Measurements from ENCODE around the gene GPR161. TPM values are rescaled to one million over a fixed set of nuclear protein-coding genes. Genes with fewer than 3 reads are reported as not detected.

GPR161 gene
- polyA plus RNA-seq, 2 of the 4 experiments (the other 2 are of a cell fraction) = 7.8 to 9.4 TPM

DNA sequence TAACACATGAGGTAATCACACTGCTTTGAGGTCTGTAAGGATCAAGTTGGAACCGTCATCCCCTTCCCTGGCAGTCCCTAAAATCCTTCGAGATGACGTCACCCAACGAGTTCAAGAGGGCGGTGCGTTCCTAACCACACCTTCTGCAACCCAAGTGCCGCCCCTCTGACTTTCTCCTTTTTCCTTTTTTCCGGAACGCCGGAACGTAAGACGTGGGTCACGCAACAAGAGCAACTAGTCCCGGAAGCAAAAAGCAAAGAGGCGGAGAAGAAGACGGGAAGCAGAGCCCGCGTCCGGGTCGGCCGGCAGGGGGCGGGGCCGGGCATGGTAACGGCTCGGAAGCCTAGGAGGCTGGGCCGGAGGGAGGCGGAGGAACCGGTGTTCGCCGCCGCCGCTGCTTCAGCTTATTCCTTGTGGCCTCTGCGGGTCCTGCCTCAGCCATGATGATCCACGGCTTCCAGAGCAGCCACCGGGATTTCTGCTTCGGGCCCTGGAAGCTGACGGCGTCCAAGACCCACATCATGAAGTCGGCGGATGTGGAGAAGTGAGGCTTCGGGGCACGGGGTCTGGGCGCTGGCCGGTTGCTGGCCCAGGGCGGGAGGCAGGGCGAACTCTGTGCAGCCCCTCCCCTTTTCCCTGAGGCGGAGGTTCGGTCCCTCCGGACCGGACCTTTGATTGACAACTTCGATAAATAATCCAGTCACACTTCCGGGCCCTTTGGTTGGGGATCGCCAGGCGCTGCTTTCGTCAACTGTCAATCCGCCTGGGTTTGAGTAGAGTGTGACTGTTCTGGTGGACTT lies 42.1 kb upstream of the GPR161 start, which contains the start of gene TIPRL (continued):
- TF ChIP-seq, protein P1, sequence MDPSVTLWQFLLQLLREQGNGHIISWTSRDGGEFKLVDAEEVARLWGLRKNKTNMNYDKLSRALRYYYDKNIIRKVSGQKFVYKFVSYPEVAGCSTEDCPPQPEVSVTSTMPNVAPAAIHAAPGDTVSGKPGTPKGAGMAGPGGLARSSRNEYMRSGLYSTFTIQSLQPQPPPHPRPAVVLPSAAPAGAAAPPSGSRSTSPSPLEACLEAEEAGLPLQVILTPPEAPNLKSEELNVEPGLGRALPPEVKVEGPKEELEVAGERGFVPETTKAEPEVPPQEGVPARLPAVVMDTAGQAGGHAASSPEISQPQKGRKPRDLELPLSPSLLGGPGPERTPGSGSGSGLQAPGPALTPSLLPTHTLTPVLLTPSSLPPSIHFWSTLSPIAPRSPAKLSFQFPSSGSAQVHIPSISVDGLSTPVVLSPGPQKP (IDR thresholded peaks at IDR 0.05; ENCODE audit: low read depth, low read length) = no peak
- no peak for TF ChIP-seq HDAC2 (IDR thresholded peaks at IDR 0.05)
- TF ChIP-seq EP300 (IDR thresholded peaks at IDR 0.05) = peak in 1 of 2 experiments; percentile 21; a peak in 1 of 5 replicates
- no peak for TF ChIP-seq NFE2L2 (conservative IDR thresholded peaks at IDR 0.05; ENCODE audit: low read length)
- TF ChIP-seq KDM1A (IDR thresholded peaks at IDR 0.05; ENCODE audit: low read depth) = no peak
- TF ChIP-seq HOXB5 (CRISPR knock-in tag; IDR thresholded peaks at IDR 0.05) = no peak
- TF ChIP-seq KDM5A (IDR thresholded peaks at IDR 0.05) = no peak
- peak; percentile 79; the same call in 1 of the 2 replicates for TF ChIP-seq PHF8 (IDR thresholded peaks at IDR 0.05; ENCODE audit: borderline replicate concordance, low read depth)
- no peak for TF ChIP-seq CBX2 (IDR thresholded peaks at IDR 0.05; ENCODE audit: borderline replicate concordance, low read depth)
- TF ChIP-seq POLR2A (IDR thresholded peaks at IDR 0.05; ENCODE audit: low read length) = peak; percentile 72

DNA sequence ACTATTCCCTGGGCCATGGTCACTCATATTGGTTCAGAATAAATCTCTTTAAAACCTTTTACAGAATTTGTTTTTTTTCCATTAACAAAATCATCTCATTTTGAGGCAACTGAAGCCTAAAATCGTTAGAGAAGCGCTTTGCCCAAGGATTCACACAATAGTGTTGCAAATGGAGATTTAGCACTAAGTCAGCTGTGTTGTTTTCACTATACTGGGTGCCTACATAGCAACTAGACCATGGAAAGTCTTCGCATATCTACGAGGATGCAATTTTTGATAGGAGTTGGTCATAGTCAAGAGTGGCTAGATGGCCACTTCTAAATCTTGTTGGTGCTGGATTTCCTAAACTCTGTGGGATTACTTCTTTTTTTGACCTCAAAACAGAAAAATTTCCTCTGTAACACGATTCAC lies 41.5 kb upstream of the GPR161 start:
- WGBS (ENCODE audit: missing lambda C conversion rate) = 43% methylated on average over 5 of the region's 5 CpGs

More for the DNA sequence above, 41.5 kb upstream of the GPR161 start:
- FAIRE-seq (no peak), ATAC-seq (no peak; a peak in 1 of 6 replicates), DNase-seq (ENCODE audit: low read depth in 1 of 2, low spot score in 1 of 2) (no peak)
- Histone ChIP-seq H3K4me1 (peaks cover 16% of the 10 kb centered on the region), H3K27ac (peak overlapping the region; percentile 59 to 95), H3K4me3 (peak overlapping the region; percentile 72), H3K9me3 (no peaks in the 10 kb centered on the region), H3K4me2 (peak overlapping the region; percentile 68)
- TF ChIP-seq, protein P2, sequence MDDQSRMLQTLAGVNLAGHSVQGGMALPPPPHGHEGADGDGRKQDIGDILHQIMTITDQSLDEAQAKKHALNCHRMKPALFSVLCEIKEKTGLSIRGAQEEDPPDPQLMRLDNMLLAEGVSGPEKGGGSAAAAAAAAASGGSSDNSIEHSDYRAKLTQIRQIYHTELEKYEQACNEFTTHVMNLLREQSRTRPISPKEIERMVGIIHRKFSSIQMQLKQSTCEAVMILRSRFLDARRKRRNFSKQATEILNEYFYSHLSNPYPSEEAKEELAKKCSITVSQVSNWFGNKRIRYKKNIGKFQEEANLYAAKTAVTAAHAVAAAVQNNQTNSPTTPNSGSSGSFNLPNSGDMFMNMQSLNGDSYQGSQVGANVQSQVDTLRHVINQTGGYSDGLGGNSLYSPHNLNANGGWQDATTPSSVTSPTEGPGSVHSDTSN (IDR thresholded peaks at IDR 0.05) = no peak
- TF ChIP-seq CBX2 (IDR thresholded peaks at IDR 0.05; ENCODE audit: borderline replicate concordance, low read depth) (no peak), ZC3H11A (IDR thresholded peaks at IDR 0.05) (no peak), PHF8 (IDR thresholded peaks at IDR 0.05; ENCODE audit: borderline replicate concordance, low read depth) (no peak), JUNB (IDR thresholded peaks at IDR 0.05) (no peak), NPAS2 (CRISPR knock-in tag; IDR thresholded peaks at IDR 0.05; ENCODE audit: borderline replicate concordance) (no peak), BHLHE40 (IDR thresholded peaks at IDR 0.05; ENCODE audit: low read depth, low read length) (no peak), CHD2 (IDR thresholded peaks at IDR 0.05; ENCODE audit: low read length, partially characterized antibody) (no peak), ESRRA (IDR thresholded peaks at IDR 0.05; ENCODE audit: borderline replicate concordance, low read length) (no peak), ZFP36 (IDR thresholded peaks at IDR 0.05; ENCODE audit: borderline replicate concordance, partially characterized antibody) (no peak), POLR2A (IDR thresholded peaks at IDR 0.05; ENCODE audit: low read length) (no peak), KDM5A (IDR thresholded peaks at IDR 0.05) (no peak)
- TF ChIP-seq, protein P3, sequence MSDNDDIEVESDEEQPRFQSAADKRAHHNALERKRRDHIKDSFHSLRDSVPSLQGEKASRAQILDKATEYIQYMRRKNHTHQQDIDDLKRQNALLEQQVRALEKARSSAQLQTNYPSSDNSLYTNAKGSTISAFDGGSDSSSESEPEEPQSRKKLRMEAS (IDR thresholded peaks at IDR 0.05) = no peak
- TF ChIP-seq, protein P4, sequence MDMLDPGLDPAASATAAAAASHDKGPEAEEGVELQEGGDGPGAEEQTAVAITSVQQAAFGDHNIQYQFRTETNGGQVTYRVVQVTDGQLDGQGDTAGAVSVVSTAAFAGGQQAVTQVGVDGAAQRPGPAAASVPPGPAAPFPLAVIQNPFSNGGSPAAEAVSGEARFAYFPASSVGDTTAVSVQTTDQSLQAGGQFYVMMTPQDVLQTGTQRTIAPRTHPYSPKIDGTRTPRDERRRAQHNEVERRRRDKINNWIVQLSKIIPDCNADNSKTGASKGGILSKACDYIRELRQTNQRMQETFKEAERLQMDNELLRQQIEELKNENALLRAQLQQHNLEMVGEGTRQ (IDR thresholded peaks at IDR 0.05) = no peak
- TF ChIP-seq, protein P5, sequence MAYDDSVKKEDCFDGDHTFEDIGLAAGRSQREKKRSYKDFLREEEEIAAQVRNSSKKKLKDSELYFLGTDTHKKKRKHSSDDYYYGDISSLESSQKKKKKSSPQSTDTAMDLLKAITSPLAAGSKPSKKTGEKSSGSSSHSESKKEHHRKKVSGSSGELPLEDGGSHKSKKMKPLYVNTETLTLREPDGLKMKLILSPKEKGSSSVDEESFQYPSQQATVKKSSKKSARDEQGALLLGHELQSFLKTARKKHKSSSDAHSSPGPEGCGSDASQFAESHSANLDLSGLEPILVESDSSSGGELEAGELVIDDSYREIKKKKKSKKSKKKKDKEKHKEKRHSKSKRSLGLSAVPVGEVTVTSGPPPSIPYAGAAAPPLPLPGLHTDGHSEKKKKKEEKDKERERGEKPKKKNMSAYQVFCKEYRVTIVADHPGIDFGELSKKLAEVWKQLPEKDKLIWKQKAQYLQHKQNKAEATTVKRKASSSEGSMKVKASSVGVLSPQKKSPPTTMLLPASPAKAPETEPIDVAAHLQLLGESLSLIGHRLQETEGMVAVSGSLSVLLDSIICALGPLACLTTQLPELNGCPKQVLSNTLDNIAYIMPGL (CRISPR knock-in tag; IDR thresholded peaks at IDR 0.05; ENCODE audit: borderline replicate concordance) = no peak
- TF ChIP-seq, protein P6, sequence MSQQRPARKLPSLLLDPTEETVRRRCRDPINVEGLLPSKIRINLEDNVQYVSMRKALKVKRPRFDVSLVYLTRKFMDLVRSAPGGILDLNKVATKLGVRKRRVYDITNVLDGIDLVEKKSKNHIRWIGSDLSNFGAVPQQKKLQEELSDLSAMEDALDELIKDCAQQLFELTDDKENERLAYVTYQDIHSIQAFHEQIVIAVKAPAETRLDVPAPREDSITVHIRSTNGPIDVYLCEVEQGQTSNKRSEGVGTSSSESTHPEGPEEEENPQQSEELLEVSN (IDR thresholded peaks at IDR 0.05; ENCODE audit: borderline replicate concordance, low read depth) = no peak
- POLR2A ChIA-PET = interaction anchor here (0.7 to 1.9 kb wide), 3 partner anchors 47 to 242 kb away, joined by 3 to 11 read pairs (median 3); partner anchors contain the start of genes DCAF6 and SFT2D2
- CTCF ChIA-PET = interaction anchor here (0.5 to 2.9 kb wide), 5 partner anchors 11 to 254 kb away, joined by 3 to 14 read pairs (median 3); partner anchors contain the start of gene SFT2D2

All from A549 (cell line).